Measurements from ENCODE around the gene GTF2H4. TPM values are rescaled to one million over a fixed set of nuclear protein-coding genes. Genes with fewer than 3 reads are reported as not detected.
A peak's percentile ranks its signal among the peaks of the same experiment; 100 is the strongest.

GTF2H4 gene
- total RNA-seq, 5 donors from 2014 or later (not counting 1 experiment from before 2014, with no cell fraction given): 15.5 to 39.2 (median 33.3) TPM

DNA sequence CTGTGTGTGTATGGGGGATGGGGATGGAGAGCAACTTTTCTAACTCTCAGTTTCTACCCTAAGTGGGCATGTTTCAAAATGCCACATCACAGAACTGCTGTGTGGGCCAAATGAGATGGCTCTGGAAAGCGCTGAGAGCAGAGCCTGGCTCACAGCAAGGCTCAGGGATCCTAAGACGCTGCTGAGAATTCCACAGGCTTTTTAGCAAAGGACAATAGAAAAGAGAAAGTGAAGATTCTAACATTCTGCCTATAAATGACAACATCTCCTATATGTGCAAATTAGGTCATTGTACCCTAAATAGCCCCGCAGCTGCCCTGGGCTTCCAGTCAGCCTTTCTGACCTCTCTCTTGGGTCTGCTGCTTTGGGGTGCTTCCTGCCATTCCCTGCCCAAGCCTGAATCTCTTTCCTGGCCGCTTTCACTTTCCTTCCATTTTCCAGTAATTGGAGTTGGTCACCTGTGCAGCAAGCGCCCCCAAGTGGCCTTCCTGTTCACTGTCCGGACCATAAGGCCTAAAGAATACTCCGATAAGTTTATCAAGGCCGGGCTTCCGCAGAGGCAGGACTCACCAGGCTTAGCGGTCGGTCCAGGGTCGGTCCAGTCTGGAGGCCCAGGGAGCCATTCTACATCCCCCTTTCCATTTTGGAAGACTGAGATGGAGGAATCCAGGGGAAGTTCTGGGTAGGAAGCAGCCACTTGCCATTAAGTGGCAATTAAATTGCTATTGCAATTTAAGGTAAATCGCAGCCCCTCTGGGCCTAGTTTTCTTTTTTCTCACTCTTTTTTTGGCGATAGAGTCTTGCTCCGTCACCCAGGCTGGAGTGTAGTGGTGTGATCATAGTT lies 30.4 kb upstream of the GTF2H4 start:
- Histone ChIP-seq H3K4me1 (ENCODE audit: control insufficient read depth in 1 of 2, extremely low read depth in 1 of 2, insufficient read depth in 2 of 2, low read length in 2 of 2) (peaks cover 0 to 17% of the 10 kb centered on the region in 2 experiments), H3K27ac (ENCODE audit: low read length) (peak overlapping the region; percentile 20), H3K27me3 (replicated peaks in 1 of 2; ENCODE audit: control insufficient read depth in 2 of 2, extremely low read depth in 1 of 2, insufficient read depth in 2 of 2, low read length in 1 of 2) (no peaks in the 10 kb centered on the region), H3K36me3 (ENCODE audit: control insufficient read depth in 2 of 2, extremely low read depth in 1 of 2, insufficient read depth in 1 of 2, low read length in 1 of 2) (no peaks in the 10 kb centered on the region), H3K9me3 (no peaks in the 10 kb centered on the region), H3K4me3 (ENCODE audit: control insufficient read depth in 1 of 2, extremely low read depth in 1 of 2, low read length in 1 of 2) (peak overlapping the region; percentile 13 to 35)
- Mint-ChIP-seq H3K4me3 (peak overlapping the region; percentile 69 to 79 (median 78)), H3K36me3 (no peaks in the 10 kb centered on the region), H3K27me3 (no peaks in the 10 kb centered on the region), H3K27ac (peak overlapping the region; percentile 88 to 90), H3K9me3 (peaks cover 0 to 5% (median 0%) of the 10 kb centered on the region in 3 donors), H3K4me1 (peaks cover 9 to 30% (median 25%) of the 10 kb centered on the region in 3 donors)
- ChIA-PET CTCF (interaction anchor here in 1 of 2 donors (0.8 to 2.0 kb wide), 2 partner anchors 10 to 49 kb away, joined by 3 to 5 read pairs; no protein-coding TSS in a partner anchor), POLR2A (no interaction called here)
- DNase-seq (peak in 34 of 35 experiments; percentile 26 to 85 (median 64)), ATAC-seq (replicated peaks in 1 of 4) (peak; percentile 81 to 87 (median 82))
- 32% methylated on average over 5 of the region's 15 CpGs for WGBS (ENCODE audit: insufficient coverage)

DNA sequence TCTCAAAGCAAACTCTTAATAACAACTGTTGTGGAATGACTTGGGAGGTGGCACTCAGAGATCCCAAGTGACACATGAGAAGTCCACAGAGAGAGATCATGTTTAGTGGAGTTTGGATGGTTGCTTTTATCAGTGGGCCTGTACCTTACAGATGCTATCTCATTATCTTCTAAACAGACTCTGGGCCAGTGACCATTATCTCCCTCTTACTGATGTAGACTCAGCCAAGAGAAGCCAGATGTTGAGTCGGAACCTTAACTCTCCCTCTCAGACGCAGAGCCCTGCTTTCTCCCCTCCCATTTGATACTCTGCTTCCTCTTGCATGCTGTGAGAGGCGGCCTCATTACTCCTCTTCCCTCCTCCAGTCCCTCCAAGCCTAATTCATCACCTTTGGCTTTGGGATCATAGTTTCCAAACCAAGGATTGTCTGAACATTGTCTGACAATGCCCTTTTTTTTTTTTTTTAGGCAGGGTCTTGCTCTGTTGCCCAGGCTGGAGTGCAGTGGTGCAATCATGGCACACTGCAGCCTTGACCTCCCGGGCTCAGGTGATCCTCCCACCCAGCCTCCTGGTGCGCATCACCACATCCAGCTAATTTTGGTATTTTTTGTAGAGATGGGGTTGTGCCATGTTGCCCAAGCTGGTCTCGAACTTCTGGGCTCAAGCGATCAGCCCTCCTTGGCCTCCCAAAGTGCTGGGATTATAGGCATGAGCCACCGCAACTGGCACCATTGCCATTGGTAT lies 28.2 kb upstream of the GTF2H4 start:
- Histone ChIP-seq H3K27me3 (replicated peaks in 1 of 2; ENCODE audit: control insufficient read depth in 2 of 2, extremely low read depth in 1 of 2, insufficient read depth in 2 of 2, low read length in 1 of 2) (peaks cover 0 to 5% of the 10 kb centered on the region in 2 experiments), H3K9me3 (no peaks in the 10 kb centered on the region), H3K36me3 (ENCODE audit: control insufficient read depth in 2 of 2, extremely low read depth in 1 of 2, insufficient read depth in 1 of 2, low read length in 1 of 2) (no peaks in the 10 kb centered on the region), H3K4me3 (ENCODE audit: control insufficient read depth in 1 of 2, extremely low read depth in 1 of 2, low read length in 1 of 2) (no peak overlapping the region), H3K4me1 (ENCODE audit: control insufficient read depth in 1 of 2, extremely low read depth in 1 of 2, insufficient read depth in 2 of 2, low read length in 2 of 2) (peaks cover 7 to 33% of the 10 kb centered on the region in 2 experiments), H3K27ac (ENCODE audit: low read length) (no peak overlapping the region)
- CTCF ChIA-PET: interaction anchor here in 1 of 2 donors (1.1 to 2.0 kb wide), 2 partner anchors 28 to 51 kb away, joined by 3 to 5 read pairs; partner anchors contain the start of gene GTF2H4
- peaks cover 18 to 37% (median 36%) of the 10 kb centered on the region in 3 donors for H3K4me1 Mint-ChIP-seq
- DNase-seq (no peak), ATAC-seq (replicated peaks in 1 of 4) (no peak)
- H3K9me3 Mint-ChIP-seq: no peaks in the 10 kb centered on the region
- no peak overlapping the region for H3K4me3 Mint-ChIP-seq
- WGBS (ENCODE audit: insufficient coverage): 98% methylated on average over 6 of the region's 8 CpGs
- H3K27me3 Mint-ChIP-seq: no peaks in the 10 kb centered on the region
- H3K27ac Mint-ChIP-seq: peak overlapping the region; percentile 64 to 74
- H3K36me3 Mint-ChIP-seq: no peaks in the 10 kb centered on the region
- POLR2A ChIA-PET: no interaction called here

DNA sequence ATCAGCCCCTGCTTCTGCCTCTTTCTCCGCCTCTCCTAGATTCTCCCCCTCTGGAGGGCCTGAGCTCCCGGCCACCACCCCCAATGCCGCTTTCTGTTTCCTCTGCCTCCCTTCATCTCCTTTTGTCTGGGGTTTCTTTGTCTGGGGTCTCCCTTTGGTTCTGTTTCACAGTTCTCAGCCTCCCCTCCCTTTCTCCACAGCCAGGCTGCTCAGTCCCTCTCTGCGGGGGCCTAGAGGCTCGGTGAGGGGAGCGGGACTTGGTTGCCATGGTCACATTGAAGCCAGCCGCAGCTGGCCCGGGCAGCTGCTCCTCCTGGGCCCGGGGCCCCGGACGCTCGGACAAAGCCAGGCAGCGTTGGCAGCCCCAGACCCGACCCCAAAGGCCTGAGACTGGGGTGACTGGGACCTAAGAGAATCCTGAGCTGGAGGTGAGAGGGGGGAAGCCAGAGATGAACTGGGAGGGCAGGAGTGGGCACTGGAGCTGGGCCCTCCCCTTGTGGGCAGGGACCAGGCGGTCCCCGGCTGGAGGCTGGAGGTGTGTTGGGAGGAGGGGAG lies 27.2 kb upstream of the GTF2H4 start:
- H3K4me3 Mint-ChIP-seq: no peak overlapping the region
- peaks cover 27 to 47% (median 45%) of the 10 kb centered on the region in 3 donors for H3K4me1 Mint-ChIP-seq
- no peaks in the 10 kb centered on the region for H3K27me3 Mint-ChIP-seq
- DNase-seq (no peak), ATAC-seq (replicated peaks in 1 of 4) (no peak)
- no peak overlapping the region for H3K4me3 ChIP-seq (ENCODE audit: control insufficient read depth in 1 of 2, extremely low read depth in 1 of 2, low read length in 1 of 2)
- H3K9me3 Mint-ChIP-seq: no peaks in the 10 kb centered on the region
- H3K4me1 ChIP-seq (ENCODE audit: control insufficient read depth in 1 of 2, extremely low read depth in 1 of 2, insufficient read depth in 2 of 2, low read length in 2 of 2): peaks cover 14 to 42% of the 10 kb centered on the region in 2 experiments
- no peaks in the 10 kb centered on the region for H3K36me3 Mint-ChIP-seq
- WGBS (ENCODE audit: insufficient coverage): 94% methylated on average over 13 of the region's 16 CpGs
- H3K9me3 ChIP-seq: no peaks in the 10 kb centered on the region
- CTCF ChIA-PET: no interaction called here
- POLR2A ChIA-PET: interaction anchor here in 1 of 2 donors (0.6 kb wide), 1 partner anchor 57 kb away, joined by 4 read pairs; no protein-coding TSS in a partner anchor
- peak overlapping the region in 1 of 2 donors; percentile 62 for H3K27ac Mint-ChIP-seq
- peaks cover 0 to 5% of the 10 kb centered on the region in 2 experiments for H3K27me3 ChIP-seq (replicated peaks in 1 of 2; ENCODE audit: control insufficient read depth in 2 of 2, extremely low read depth in 1 of 2, insufficient read depth in 2 of 2, low read length in 1 of 2)
- no peaks in the 10 kb centered on the region for H3K36me3 ChIP-seq (ENCODE audit: control insufficient read depth in 2 of 2, extremely low read depth in 1 of 2, insufficient read depth in 1 of 2, low read length in 1 of 2)
- H3K27ac ChIP-seq (ENCODE audit: low read length): no peak overlapping the region

DNA sequence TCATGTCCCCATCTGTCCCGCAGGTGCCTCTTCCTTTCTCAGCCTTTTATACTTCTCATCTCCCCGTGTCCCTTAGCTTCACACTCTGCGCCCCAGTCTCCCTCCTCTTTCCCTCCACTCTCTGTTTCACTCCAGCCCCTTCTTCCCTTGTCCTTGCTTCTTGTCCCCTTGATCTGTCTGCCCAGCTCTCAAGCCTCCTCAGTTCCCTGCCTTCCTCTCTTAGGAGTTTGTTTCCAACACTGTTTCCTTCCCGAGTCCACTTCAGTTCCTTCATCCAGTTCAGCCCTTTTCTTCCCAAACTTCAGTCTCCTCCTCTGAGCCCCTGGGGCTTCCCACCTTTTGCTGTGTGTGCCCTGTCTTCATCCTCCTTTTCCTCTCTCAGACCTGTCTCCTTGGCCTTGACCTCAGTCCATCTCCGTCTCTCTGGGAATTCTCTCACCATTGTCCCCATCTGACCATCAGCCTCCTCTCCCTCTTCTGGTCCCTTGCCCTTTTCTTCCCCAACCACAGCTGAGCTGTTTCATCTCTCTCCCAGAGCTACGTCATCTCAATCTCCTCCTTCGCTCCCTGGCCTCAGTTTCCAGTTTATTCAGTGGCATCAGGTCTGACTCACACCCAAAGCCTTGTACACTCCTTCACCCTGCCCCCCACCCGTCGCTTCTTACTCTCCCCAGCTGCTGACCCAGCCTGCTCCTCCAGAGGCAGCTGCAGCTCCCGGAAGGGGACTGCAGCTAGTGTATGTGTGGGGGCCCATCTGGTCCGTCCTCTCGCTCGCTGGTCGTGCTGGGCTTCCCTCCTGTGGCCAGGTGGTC lies 26.4 kb upstream of the GTF2H4 start:
- Histone ChIP-seq H3K9me3 (no peaks in the 10 kb centered on the region), H3K36me3 (ENCODE audit: control insufficient read depth in 2 of 2, extremely low read depth in 1 of 2, insufficient read depth in 1 of 2, low read length in 1 of 2) (no peaks in the 10 kb centered on the region), H3K4me1 (ENCODE audit: control insufficient read depth in 1 of 2, extremely low read depth in 1 of 2, insufficient read depth in 2 of 2, low read length in 2 of 2) (peaks cover 20 to 51% of the 10 kb centered on the region in 2 experiments), H3K27ac (ENCODE audit: low read length) (no peak overlapping the region), H3K4me3 (ENCODE audit: control insufficient read depth in 1 of 2, extremely low read depth in 1 of 2, low read length in 1 of 2) (no peak overlapping the region), H3K27me3 (replicated peaks in 1 of 2; ENCODE audit: control insufficient read depth in 2 of 2, extremely low read depth in 1 of 2, insufficient read depth in 2 of 2, low read length in 1 of 2) (peaks cover 0 to 11% of the 10 kb centered on the region in 2 experiments)
- CTCF ChIA-PET: no interaction called here
- POLR2A ChIA-PET: interaction anchor here in 1 of 2 donors (0.6 kb wide), 1 partner anchor 519 kb away, joined by 4 read pairs; no protein-coding TSS in a partner anchor
- Mint-ChIP-seq H3K27ac (peak overlapping the region; percentile 21 to 62), H3K27me3 (no peaks in the 10 kb centered on the region), H3K36me3 (no peaks in the 10 kb centered on the region), H3K4me1 (peaks cover 35 to 53% (median 51%) of the 10 kb centered on the region in 3 donors), H3K4me3 (peak overlapping the region in 1 of 3 donors; percentile 6), H3K9me3 (no peaks in the 10 kb centered on the region)
- DNase-seq: no peak
- ATAC-seq (replicated peaks in 1 of 4): no peak
- 91% methylated on average over 11 of the region's 14 CpGs for WGBS (ENCODE audit: insufficient coverage)

DNA sequence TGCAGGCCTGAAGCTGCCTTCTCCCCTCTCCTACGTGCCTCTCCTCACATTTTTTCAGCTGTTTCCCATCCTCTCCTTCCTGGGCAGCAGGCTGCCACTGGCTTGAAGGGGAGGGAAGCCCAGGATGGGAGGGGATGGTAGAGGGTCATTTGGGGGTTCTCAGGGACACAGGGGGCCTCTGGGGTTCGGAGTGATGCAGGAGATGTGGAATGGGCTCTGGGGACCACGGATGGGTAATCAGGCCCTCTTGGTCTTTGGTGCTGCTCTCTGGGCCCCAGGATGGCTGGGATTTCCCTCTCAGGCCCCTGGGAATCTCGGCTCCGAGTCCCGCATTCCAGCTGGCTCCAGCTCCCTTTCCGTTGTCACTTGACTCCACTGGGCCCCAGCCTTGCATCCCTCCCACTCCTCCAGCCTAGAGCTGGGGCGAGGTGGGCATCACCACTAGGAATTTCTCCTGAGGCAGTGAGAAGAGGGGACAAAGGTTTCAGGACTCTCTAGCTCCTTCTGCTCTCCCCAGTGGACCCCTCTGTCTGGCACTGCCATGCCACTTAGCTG lies 25.7 kb upstream of the GTF2H4 start:
- no peak for ATAC-seq (replicated peaks in 1 of 4)
- POLR2A ChIA-PET: interaction anchor here in 1 of 2 donors (0.6 kb wide), 2 partner anchors 318 to 519 kb away, joined by 3 to 4 read pairs; no protein-coding TSS in a partner anchor
- no peak for DNase-seq
- peaks cover 23 to 48% of the 10 kb centered on the region in 2 experiments for H3K4me1 ChIP-seq (ENCODE audit: control insufficient read depth in 1 of 2, extremely low read depth in 1 of 2, insufficient read depth in 2 of 2, low read length in 2 of 2)
- H3K4me3 ChIP-seq (ENCODE audit: control insufficient read depth in 1 of 2, extremely low read depth in 1 of 2, low read length in 1 of 2): no peak overlapping the region
- H3K27me3 ChIP-seq (replicated peaks in 1 of 2; ENCODE audit: control insufficient read depth in 2 of 2, extremely low read depth in 1 of 2, insufficient read depth in 2 of 2, low read length in 1 of 2): peaks cover 0 to 11% of the 10 kb centered on the region in 2 experiments
- Mint-ChIP-seq H3K9me3 (no peaks in the 10 kb centered on the region), H3K36me3 (no peaks in the 10 kb centered on the region), H3K4me3 (peak overlapping the region in 1 of 3 donors; percentile 75), H3K4me1 (peaks cover 34 to 52% (median 49%) of the 10 kb centered on the region in 3 donors), H3K27me3 (no peaks in the 10 kb centered on the region), H3K27ac (peak overlapping the region; percentile 15 to 62)
- CTCF ChIA-PET: interaction anchor here in 1 of 2 donors (1.2 kb wide), 1 partner anchor 59 kb away, joined by 5 read pairs; no protein-coding TSS in a partner anchor
- WGBS (ENCODE audit: insufficient coverage): 92% methylated on average over 2 of the region's 8 CpGs
- H3K36me3 ChIP-seq (ENCODE audit: control insufficient read depth in 2 of 2, extremely low read depth in 1 of 2, insufficient read depth in 1 of 2, low read length in 1 of 2): no peaks in the 10 kb centered on the region
- H3K27ac ChIP-seq (ENCODE audit: low read length): no peak overlapping the region
- no peaks in the 10 kb centered on the region for H3K9me3 ChIP-seq

Measured in T-cell (primary cell).